Stomach (tissue), 4 donors: ENCODE results near the gene PTPRG.

Experiments
- EP300 ChIP-seq: sonication (generic); formaldehyde crosslinking; IDR thresholded peaks from one replicate; pipeline ENCODE4 v1.6.1; 2017; ENCODE audit warnings: antibody characterized with exemption
- POLR2A ChIP-seq, 4 donors: fragments of 450-650 bp; IDR thresholded peaks; one replicate each; pipeline ENCODE4 v1.6.1; 2016; ENCODE audit warnings: antibody characterized with exemption in 4 of 4, control low read depth in 2 of 4, mild to moderate bottlenecking in 1 of 4, moderate library complexity in 1 of 4
- POLR2AphosphoS5 ChIP-seq, 3 donors: sonication (generic); formaldehyde crosslinking; IDR thresholded peaks; one replicate each; pipeline ENCODE4 v1.6.1; 2016; ENCODE audit warnings: antibody characterized with exemption in 3 of 3
- TF ChIP-seq, protein P1 (sequence below), 7 experiments: fragments of 450-650 bp in 4 of 7; fragments of 200-600 bp in 3 of 7; sonication (generic) in 3 of 7; IDR thresholded peaks; one replicate each; pipeline ENCODE4 v1.5.1; 2016 to 2019; ENCODE audit warnings: antibody characterized with exemption in 7 of 7, control low read depth in 2 of 7, mild to moderate bottlenecking in 1 of 7

DNA sequence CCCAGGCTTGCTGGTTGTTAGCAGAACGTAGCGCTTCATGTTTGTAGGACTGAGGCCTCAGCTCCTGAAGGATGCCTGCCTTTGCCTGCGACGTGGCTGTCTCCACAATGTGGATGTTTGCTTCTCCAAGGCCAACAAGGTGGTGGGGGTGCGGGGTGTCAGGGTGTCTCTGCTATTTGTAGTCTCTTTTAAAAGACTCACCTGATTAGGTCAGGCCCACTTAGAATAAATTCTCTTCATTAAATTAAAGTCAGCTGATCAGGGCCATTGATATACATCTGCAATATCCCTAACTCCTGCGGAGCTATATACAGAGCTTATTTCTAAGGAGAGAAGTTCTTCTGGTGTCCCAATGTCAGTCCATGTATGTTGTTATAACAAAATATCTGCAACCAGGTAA lies 44.8 kb downstream of the PTPRG start:
- TF ChIP-seq, protein P1, sequence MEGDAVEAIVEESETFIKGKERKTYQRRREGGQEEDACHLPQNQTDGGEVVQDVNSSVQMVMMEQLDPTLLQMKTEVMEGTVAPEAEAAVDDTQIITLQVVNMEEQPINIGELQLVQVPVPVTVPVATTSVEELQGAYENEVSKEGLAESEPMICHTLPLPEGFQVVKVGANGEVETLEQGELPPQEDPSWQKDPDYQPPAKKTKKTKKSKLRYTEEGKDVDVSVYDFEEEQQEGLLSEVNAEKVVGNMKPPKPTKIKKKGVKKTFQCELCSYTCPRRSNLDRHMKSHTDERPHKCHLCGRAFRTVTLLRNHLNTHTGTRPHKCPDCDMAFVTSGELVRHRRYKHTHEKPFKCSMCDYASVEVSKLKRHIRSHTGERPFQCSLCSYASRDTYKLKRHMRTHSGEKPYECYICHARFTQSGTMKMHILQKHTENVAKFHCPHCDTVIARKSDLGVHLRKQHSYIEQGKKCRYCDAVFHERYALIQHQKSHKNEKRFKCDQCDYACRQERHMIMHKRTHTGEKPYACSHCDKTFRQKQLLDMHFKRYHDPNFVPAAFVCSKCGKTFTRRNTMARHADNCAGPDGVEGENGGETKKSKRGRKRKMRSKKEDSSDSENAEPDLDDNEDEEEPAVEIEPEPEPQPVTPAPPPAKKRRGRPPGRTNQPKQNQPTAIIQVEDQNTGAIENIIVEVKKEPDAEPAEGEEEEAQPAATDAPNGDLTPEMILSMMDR (IDR thresholded peaks at IDR 0.05), result no peak
- TF ChIP-seq POLR2A (IDR thresholded peaks at IDR 0.05), result no peak
- no peak for TF ChIP-seq EP300
- TF ChIP-seq POLR2AphosphoS5 (IDR thresholded peaks at IDR 0.05), result no peak
